ENCODE results near the gene USP26.

Gene USP26

GRCh38 chrX:133033010-133033409 is 63.9 kb downstream of the USP26 start:
- H3K27me3 ChIP-seq (ENCODE audit: control insufficient read depth, low read length): no peaks in the 10 kb centered on the region
- no peak for TF ChIP-seq CTCF (IDR thresholded peaks at IDR 0.05; ENCODE audit: low read depth, low read length, poor library complexity, severe bottlenecking)
- no peak for TF ChIP-seq EZH2phosphoT487 (IDR thresholded peaks at IDR 0.05; ENCODE audit: borderline replicate concordance, low read length)

GRCh38 chrX:133018229-133018628 is 78.7 kb downstream of the USP26 start:
- H3K27me3 ChIP-seq (ENCODE audit: control insufficient read depth, low read length): no peaks in the 10 kb centered on the region
- no peak overlapping the region for H3K4me3 ChIP-seq (ENCODE audit: low read length)

More at GRCh38 chrX:133033010-133033409, 63.9 kb downstream of the USP26 start:
- Histone ChIP-seq H3K27ac (ENCODE audit: low read depth, low read length) (no peak overlapping the region), H3K4me2 (ENCODE audit: low read length) (no peak overlapping the region), H3K4me1 (ENCODE audit: control insufficient read depth, low read length) (no peaks in the 10 kb centered on the region), H3F3A (ENCODE audit: control insufficient read depth, insufficient read depth) (no peaks in the 10 kb centered on the region), H3K4me3 (ENCODE audit: low read length) (no peak overlapping the region), H3K79me2 (ENCODE audit: control insufficient read depth, low read length) (no peaks in the 10 kb centered on the region), H3K9me3 (ENCODE audit: control insufficient read depth, insufficient read depth, low read length) (no peaks in the 10 kb centered on the region), H3K9me2 (replicated peaks; ENCODE audit: control insufficient read depth, low read length) (no peaks in the 10 kb centered on the region), H4K20me1 (ENCODE audit: control insufficient read depth, insufficient read depth, low read depth, low read length) (no peaks in the 10 kb centered on the region), H3K36me3 (ENCODE audit: control insufficient read depth, low read length) (no peaks in the 10 kb centered on the region)

GRCh38 chrX:133007458-133007857 is 89.5 kb downstream of the USP26 start:
- H3K9me2 ChIP-seq (replicated peaks; ENCODE audit: control insufficient read depth, low read length): no peaks in the 10 kb centered on the region
- H3K27ac ChIP-seq (ENCODE audit: low read depth, low read length): no peak overlapping the region
- no peaks in the 10 kb centered on the region for H3K27me3 ChIP-seq (ENCODE audit: control insufficient read depth, low read length)
- H3F3A ChIP-seq (ENCODE audit: control insufficient read depth, insufficient read depth): no peaks in the 10 kb centered on the region
- H3K4me3 ChIP-seq (ENCODE audit: low read length): no peak overlapping the region
- H4K20me1 ChIP-seq (ENCODE audit: control insufficient read depth, insufficient read depth, low read depth, low read length): no peaks in the 10 kb centered on the region
- no peaks in the 10 kb centered on the region for H3K4me1 ChIP-seq (ENCODE audit: control insufficient read depth, low read length)
- no peaks in the 10 kb centered on the region for H3K9me3 ChIP-seq (ENCODE audit: control insufficient read depth, insufficient read depth, low read length)
- no peaks in the 10 kb centered on the region for H3K36me3 ChIP-seq (ENCODE audit: control insufficient read depth, low read length)
- TF ChIP-seq EZH2phosphoT487 (IDR thresholded peaks at IDR 0.05; ENCODE audit: borderline replicate concordance, low read length) (no peak), CTCF (IDR thresholded peaks at IDR 0.05; ENCODE audit: low read depth, low read length, poor library complexity, severe bottlenecking) (no peak)
- no peaks in the 10 kb centered on the region for H3K79me2 ChIP-seq (ENCODE audit: control insufficient read depth, low read length)
- no peak overlapping the region for H3K4me2 ChIP-seq (ENCODE audit: low read length)

More at GRCh38 chrX:133018229-133018628, 78.7 kb downstream of the USP26 start:
- TF ChIP-seq EZH2phosphoT487 (IDR thresholded peaks at IDR 0.05; ENCODE audit: borderline replicate concordance, low read length) (no peak), CTCF (IDR thresholded peaks at IDR 0.05; ENCODE audit: low read depth, low read length, poor library complexity, severe bottlenecking) (no peak)
- Histone ChIP-seq H3K9me2 (replicated peaks; ENCODE audit: control insufficient read depth, low read length) (no peaks in the 10 kb centered on the region), H3K27ac (ENCODE audit: low read depth, low read length) (no peak overlapping the region), H3K79me2 (ENCODE audit: control insufficient read depth, low read length) (no peaks in the 10 kb centered on the region), H3K9me3 (ENCODE audit: control insufficient read depth, insufficient read depth, low read length) (no peaks in the 10 kb centered on the region), H3K36me3 (ENCODE audit: control insufficient read depth, low read length) (no peaks in the 10 kb centered on the region), H3K4me2 (ENCODE audit: low read length) (no peak overlapping the region), H4K20me1 (ENCODE audit: control insufficient read depth, insufficient read depth, low read depth, low read length) (no peaks in the 10 kb centered on the region), H3F3A (ENCODE audit: control insufficient read depth, insufficient read depth) (no peaks in the 10 kb centered on the region), H3K4me1 (ENCODE audit: control insufficient read depth, low read length) (no peaks in the 10 kb centered on the region)

All from DOHH2 (cell line).